Measurements from ENCODE around the gene CCR3. TPM values are rescaled to one million over a fixed set of nuclear protein-coding genes. Genes with fewer than 3 reads are reported as not detected.
A peak's percentile ranks its signal among the peaks of the same experiment; 100 is the strongest.

The CCR3 gene
- total RNA-seq, 1 donor from 2014 or later = not detected

GRCh38 chr3:46297658-46298423 is 55.6 kb downstream of the CCR3 start:
- peak; percentile 83 for DNase-seq (ENCODE audit: low read depth)

GRCh38 chr3:46298871-46299607 is 56.8 kb downstream of the CCR3 start:
- no peak for DNase-seq (ENCODE audit: low read depth)

- no peak for DNase-seq (ENCODE audit: low read depth)
Measured at GRCh38 chr3:46299608-46300460, 57.6 kb downstream of the CCR3 start.

GRCh38 chr3:46300461-46300789 is 58.2 kb downstream of the CCR3 start:
- no peak for DNase-seq (ENCODE audit: low read depth)

- DNase-seq (ENCODE audit: low read depth) = no peak
Measured at GRCh38 chr3:46301122-46301835, 59.0 kb downstream of the CCR3 start.

GRCh38 chr3:46303240-46303639 is 61.0 kb downstream of the CCR3 start:
- no peak for DNase-seq (ENCODE audit: low read depth)

- no peak for DNase-seq (ENCODE audit: low read depth)
Measured at GRCh38 chr3:46304739-46305138, 62.5 kb downstream of the CCR3 start.

- DNase-seq (ENCODE audit: low read depth) = no peak
Measured at GRCh38 chr3:46312991-46313390, 70.7 kb downstream of the CCR3 start.

- DNase-seq (ENCODE audit: low read depth) = no peak
Measured at GRCh38 chr3:46314517-46314916, 72.3 kb downstream of the CCR3 start.

- no peak for DNase-seq (ENCODE audit: low read depth)
Measured at GRCh38 chr3:46316206-46316605, 73.9 kb downstream of the CCR3 start.

Other genes with a start within 250 kb of the CCR3 start
- 35.8 and 37.1 TPM in 2 replicates for gene FYCO1, start 246.6 kb upstream of the CCR3 start, total RNA-seq
- gene XCR1, start 215.0 kb upstream of the CCR3 start, total RNA-seq = not detected in 2 replicates
- 0.53 and 0.57 TPM in 2 replicates for gene CCR1, start 34.1 kb upstream of the CCR3 start, total RNA-seq
- not detected in 2 replicates for gene CCR2, start 111.7 kb downstream of the CCR3 start, total RNA-seq
- not detected in 2 replicates for gene CCR5, start 128.5 kb downstream of the CCR3 start, total RNA-seq
- 0.78 and 2.1 TPM in 2 replicates for gene CCRL2, start 164.8 kb downstream of the CCR3 start, total RNA-seq
- gene LTF, start 222.4 kb downstream of the CCR3 start, total RNA-seq = 2.2 and 5.6 TPM in 2 replicates